Islet precursor cell (in vitro differentiated cells): ENCODE results near the gene ADAMTS8.

Source experiments
- DNase-seq: peaks from one replicate; pipeline ENCODE4 v3.0.0-alpha.2; 2018

ADAMTS8 gene

DNA sequence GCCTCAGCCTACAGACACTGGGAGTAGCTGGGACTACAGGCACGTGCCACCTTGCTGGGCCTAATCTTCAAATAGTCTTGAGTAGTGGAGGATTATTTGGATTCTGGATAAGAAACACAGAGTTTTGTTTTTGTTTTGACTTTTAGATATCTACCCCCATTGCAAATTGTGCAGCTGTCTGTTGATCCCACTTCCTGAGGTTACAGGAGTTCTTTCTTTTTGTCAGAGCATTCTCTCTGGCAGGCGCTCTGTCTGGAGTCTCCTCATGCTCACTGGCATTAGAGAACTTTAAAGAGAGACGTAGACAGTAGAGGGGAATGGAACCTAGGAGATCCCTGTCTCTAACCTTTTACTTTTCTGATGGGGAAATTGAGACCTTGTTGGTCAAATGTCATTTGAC, 7.8 kb upstream of the ADAMTS8 start:
- no peak for DNase-seq

- no peak for DNase-seq
These were observed 7.3 kb upstream of the ADAMTS8 start for GRCh38 chr11:130435671-130436070.

DNA sequence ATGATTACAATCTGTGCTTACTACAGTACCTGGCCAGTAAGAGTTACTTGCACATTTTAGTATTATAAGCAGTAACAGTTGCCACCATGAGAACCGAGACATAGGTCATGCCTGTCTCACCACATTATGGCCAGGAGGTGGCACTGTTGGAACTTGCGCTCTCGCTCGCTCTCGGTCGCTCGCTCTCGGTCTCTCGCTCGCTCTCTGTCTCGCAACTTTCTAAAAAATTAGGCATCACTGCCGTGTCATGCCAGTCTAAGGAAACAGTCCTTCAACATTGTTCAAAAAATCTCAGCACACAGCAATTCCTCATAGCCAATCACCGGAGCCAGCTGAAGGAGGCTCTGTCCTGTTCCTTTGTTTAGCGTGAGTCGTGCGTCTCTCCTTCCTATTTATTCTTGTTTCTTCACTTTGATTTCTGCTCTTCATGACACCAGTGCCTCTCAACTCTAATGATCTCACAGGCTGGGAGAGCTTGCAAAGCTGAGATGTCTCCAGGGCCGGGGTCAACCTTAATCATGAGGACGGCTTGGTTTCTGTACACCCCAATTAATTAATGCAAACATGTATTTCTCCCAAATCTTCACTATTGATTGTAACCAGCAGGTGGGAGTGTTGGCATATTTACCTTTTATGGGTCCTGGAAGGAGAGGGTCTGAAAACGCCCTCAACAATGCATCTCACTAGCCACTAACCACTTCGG, 6.3 kb upstream of the ADAMTS8 start:
- peak; percentile 86 for DNase-seq

DNA sequence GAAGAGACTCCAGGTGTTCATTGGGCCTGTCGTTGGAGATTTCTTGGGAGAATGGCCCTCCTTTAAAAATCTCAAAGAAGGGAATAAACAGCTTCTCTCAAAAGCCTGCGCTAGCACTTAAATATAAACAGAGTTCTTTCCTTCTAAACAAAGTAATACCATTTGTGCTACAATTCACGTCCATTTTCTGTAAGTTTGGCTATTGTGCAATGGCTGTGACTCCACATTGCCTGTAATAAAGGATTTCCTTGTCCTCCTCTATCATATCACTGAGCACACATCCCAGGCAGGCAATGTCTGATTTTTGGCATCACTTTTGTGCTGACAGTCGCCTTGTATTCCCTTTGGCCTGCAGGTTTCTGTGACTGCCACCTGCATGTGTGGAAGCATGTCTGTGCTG, 4.9 kb upstream of the ADAMTS8 start:
- DNase-seq = no peak

DNA sequence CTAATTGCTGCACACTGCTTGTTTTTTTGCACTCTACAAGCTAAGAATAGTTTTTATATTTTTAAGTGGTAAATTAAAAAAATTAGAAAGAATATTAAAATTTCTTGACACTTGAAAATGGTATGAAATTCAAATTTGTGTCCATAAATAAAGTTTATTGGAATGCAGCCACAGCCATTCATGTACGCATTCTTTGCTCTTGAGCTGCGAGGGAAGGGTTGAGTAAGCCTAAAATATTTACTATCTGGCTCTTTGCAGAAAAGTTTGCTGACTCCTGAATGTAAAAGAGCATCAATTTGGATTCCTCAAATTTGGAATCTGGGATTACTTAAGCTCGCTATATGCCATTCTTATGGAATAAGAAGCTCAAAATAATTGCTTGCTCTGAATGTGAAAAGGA, 3.4 kb upstream of the ADAMTS8 start:
- DNase-seq = no peak

DNA sequence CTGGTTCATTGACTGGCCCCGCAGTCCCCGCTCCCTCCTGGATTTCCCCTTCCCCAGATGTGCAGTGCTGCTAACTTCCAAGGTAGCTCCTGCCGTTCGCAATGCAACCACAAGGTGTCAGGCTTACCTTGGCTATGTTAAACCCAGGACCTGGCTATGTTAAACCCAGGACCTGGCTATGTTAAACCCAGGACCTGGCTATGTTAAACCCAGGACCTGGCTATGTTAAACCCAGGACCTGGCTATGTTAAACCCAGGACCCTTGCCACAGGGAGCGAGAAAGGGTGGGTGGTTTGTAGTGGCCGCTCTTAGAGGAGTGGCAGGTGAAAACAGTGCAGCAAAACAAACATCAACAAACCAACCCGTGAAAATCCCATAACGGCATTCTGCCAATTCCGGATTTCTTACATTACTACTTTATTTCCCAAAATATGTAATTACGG, 2.9 kb upstream of the ADAMTS8 start:
- DNase-seq = peak; percentile 88

GRCh38 chr11:130429983-130430382, 1.6 kb upstream of the ADAMTS8 start:
- DNase-seq = no peak

DNA sequence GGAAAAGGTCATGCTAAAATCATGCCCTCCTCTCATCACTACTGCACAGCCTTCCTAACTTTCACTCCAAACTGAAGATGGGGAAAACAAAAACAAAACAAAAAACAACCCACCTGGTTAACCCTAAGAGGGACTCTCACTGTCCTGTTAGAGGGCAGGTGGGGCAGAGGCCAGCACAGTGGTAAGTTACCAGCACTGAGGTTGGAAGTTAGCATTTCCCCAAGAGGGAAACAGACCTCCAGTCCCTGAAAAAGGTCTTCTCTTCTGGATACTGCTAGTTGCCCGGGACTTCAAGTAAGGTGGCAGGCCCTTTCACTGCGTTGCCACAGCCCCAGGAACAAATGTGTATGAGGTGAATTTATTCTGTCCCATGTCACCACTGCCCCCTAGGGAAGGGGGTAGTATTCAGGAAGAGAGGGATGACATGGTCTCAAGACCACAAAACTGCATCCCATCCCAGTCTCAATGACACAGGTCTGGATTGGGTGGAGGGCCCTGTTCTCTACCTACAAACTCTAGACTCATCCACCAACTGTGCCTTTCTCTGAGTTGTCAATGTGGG, 792 bp upstream of the ADAMTS8 start:
- no peak for DNase-seq

- DNase-seq = peak; percentile 71
These were observed 661 bp downstream of the ADAMTS8 start for GRCh38 chr11:130427581-130428315.

DNA sequence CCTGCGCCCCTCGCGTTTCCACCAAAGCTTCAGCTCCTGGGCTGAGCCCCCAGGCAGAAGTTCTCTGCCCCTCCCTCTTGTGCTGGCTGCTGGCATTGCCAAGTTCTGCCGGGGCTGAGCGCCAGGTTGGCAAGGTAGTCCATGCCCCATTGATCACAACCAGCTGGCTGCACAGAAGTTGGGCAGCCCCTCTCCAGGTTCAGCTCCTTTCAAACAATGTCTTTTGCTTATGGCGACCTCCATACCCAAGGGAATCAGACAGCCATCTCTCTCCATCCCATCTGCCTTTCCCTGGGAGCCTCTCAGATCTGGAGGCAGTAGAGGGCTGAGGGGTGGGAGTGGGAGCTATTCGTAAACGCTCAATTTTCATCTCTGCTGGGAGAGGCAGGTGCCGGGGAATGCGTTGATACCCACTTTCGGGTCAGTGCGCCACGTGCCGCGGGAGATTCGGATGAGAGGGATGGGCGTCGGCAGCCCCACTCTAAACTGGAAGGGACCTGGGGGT, 1.5 kb downstream of the ADAMTS8 start:
- DNase-seq = no peak

DNA sequence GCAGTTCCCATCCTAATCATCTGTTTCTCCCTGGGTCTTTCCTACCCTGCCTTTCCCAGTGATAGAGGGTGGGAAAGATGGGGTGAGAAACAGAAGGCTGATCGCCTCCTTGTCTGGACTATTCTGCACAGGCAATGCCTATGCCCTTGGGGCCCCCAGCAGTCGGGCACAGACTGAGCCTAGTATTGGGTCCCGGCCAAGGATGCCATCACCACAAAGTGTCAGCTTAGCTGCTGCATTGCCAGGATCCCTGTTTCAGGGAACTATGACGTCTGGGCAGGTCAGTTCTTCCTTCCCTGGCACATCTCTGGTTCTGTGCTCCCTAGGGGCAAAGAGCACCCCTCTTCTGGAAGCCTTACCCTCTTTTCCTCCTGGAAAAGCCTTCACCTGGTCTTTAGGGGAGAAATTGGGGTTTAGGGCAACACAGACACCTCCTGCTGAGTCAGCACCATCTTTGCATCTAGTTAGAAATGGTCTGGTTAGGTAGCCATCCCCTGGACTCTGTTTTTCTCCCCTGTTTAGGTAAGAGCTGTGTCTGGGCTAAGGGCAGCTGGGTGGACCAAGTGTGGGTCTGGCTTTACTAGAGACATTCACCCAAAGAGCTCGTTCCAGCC, 2.1 kb downstream of the ADAMTS8 start:
- no peak for DNase-seq

GRCh38 chr11:130425156-130425555, 3.3 kb downstream of the ADAMTS8 start:
- DNase-seq = no peak

DNA sequence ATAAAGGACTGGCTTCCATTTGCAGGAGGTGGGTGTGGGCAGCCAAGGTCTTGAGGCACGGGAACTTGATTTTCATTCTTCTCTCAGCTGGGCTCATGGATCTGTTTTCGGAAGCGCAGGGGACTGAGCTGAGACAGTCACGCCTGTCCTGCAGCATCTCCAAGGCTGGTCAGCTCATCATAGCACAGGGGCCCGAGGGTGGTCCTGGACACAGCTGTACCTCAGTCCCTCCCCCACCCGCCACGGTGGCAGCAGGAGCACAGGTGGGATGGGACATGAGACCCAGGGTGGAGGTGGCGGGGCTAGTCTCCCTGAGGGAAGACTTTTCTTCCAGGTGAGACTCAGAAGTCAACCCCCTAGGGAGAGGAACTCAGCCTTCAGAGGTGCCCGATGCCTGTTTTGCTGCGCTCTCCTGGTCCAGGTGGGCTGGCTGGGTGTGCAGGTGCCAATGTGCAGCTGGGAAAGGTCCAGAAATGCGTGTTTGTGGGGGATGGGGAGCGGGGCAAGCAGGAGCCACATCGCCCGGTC, 3.7 kb downstream of the ADAMTS8 start:
- DNase-seq = no peak

DNA sequence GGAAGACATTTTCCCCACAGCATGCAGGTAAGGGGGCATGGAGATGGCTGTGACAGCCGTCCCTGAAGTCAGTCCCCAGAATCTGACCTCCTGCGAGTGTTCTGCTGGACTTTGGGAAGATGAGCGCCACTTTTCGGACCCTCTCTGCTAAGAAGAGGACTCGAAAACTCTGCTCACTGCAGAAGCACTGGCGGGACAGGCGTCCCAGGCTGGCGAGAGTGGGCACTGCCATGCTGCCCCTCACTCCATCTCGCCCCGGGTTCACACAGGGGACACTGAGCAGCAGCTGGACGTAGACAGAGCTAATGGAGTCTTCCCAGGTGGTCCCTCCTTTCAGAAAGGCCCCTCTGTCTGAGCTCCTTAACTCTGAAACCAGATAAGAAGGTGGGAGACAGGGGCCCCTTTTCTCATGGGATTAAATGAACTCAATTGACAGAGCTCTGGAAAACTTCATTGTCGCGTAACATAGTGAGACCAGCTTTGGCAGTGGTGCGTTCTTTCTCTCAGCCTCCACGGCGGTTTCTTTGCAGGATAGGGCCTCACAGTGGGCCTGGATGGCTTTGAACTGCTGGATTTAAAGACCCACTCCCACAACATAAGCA, 4.8 kb downstream of the ADAMTS8 start:
- no peak for DNase-seq

DNA sequence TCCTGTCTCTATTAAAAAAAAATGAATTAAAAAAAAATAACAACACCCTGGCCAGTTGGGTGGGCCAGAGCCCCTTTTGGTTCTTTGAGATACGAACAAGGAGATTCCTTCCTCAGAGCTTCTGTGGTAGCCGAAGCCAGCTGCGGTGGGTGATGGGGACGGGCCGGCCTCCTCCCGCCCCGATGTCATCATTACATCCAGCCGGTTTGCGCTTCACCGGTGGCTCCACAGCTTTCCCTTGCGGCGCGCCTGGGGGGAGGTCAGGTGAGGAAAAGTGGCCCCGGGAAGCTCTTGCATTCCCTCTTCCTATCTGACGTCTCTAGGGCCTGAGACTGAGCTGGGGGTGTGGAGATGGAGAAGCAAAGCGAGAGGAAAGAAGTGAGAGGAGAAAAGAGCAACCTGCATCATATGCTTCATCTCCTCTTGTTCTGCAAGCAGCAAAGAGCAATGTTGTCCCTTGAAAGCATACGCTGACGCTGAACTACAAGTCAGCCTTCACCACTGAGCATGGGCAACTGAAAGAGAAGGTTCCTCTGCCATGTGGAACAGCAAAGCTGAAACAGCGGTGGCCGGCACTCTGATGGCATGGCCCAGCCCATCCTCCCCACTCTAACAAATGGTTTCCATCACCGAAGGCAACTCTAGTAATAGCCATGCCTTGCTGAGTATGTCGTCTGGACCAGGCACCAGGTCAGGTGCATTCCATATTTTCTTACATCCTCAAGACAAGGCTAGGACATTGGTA, 6.0 kb downstream of the ADAMTS8 start:
- no peak for DNase-seq

DNA sequence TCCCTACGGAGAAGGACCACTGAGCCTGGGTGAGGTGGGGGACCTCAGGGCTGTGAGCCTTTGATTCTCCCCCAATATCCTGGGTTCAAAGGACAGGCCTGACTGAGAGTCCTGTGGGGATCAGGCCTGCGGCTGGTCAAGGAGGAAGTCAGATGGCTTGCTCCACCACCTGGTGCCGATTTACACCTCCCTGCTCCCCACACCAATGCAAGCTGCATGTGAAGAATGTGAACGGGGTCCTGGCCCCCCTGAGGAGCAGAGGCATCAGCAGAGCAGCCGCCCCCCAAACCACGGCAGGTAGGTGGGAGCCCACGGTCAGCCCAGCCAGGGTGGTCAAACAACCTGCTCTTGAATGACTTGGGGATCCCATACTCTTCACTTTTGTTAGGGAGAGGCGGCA, 6.7 kb downstream of the ADAMTS8 start:
- no peak for DNase-seq

DNA sequence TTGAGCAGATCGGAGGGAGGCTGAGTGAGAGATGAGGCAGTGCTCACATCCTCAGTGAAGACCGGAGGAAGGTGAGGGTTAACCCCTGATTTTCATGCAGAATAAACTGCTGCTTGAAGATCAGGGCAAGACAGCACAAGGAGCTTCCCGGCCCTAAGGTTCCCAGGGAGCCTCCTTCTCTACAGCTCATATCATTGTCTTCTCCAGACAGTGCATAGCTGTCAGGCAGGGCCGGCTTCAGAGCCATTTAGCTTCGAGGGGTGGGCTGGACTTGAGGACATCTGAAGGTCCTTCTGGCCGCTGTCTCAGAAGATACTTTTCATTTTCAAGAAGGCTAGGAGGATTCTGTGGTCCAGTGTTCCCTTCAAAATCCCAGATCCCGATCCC, 7.2 kb downstream of the ADAMTS8 start:
- no peak for DNase-seq

DNA sequence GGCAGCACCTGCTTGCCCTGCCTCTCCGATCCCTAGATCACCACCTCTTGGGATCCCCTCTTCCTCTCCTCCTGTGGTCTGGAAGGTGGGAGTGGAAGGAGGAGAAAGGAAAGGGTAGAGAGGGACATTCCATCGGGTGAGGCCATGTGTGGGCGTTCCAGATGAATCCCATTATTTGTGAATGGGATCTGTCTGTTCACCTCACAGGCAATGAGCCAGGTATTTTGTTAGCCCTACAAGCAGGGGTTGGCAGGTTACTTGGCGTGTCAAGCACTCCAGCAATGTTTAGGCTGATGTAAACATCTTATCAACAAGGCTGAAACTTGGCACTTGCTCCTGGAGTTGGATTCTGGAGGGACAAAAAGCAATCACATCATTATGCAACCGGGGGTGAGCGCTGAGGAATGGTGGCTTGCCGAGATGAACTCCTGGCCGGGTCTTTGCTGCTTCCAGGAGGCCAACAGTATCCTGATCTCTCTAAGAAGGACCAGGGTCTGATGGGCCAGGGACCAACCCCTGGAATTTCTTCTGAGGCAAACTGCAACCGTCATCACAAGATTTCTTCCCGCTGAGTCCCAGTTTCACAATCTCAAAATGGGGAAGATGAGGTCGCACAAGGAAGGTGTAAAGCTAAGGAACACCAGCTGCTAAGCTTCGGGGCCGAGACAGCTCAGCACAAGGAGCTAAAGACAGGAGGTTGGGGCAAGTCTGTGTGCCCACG, 7.8 kb downstream of the ADAMTS8 start:
- DNase-seq = no peak

DNA sequence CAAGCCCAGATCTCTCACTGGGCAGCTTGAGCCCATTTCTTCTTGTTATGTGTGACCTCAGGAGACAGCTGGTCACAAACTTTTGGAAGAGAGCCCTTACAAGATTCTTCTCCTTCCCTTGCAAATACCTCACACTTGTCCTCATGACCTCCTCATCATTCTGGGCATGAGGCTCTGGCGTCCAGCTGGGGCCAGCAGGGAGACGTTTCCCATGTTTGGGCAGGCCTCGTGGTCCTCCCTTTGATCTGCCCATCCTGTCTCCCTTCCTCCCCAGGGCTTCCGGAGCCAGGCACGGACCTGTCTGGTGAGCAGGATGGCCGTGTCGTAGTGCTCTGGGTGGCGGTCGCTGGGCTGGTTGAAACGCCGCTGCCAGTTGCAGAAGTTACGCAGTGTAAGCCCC, 9.7 kb downstream of the ADAMTS8 start:
- DNase-seq = no peak

GRCh38 chr11:130418210-130418609, 10.2 kb downstream of the ADAMTS8 start:
- no peak for DNase-seq

GRCh38 chr11:130416906-130417305, 11.5 kb downstream of the ADAMTS8 start:
- DNase-seq = no peak

GRCh38 chr11:130416530-130416882, 11.9 kb downstream of the ADAMTS8 start:
- no peak for DNase-seq
